Panc1 (cell line): ENCODE results near the gene DNAJC24. TPM values are rescaled to one million over a fixed set of nuclear protein-coding genes. Genes with fewer than 3 reads are reported as not detected.

Experiments used
- ATAC-seq: fragments of 200-7000 bp; cut with Tn5 transposase; 2 replicates; pipeline ENCODE4 v1.9.1; 2020; ENCODE audit warnings: mild to moderate bottlenecking, moderate library complexity
- BruUV-seq: library from RNA; stranded (reverse); fragments of 400-500 nt; replicated peaks from 2 replicates; lab custom pipeline; 2021; lab: Mats Ljungman, UMichigan
- CTCF ChIA-PET: fragments of 300-600 bp; sonication (Branson Sonifier 250); formaldehyde crosslinking; loops from one replicate; lab custom pipeline; 2022; ENCODE audit warnings: antibody characterized with exemption; lab: Charles Lee
- POLR2A ChIA-PET: fragments of 300-600 bp; sonication (Branson Sonifier 250); formaldehyde crosslinking; loops from one replicate; lab custom pipeline; 2022; ENCODE audit warnings: antibody characterized with exemption; lab: Charles Lee
- DNase-seq: peaks from one replicate; pipeline ENCODE4 v3.0.0-alpha.2; 2010; ENCODE audit warnings: low read depth, low spot score
- H3K27ac ChIP-seq: 2 replicates; pipeline ENCODE4 v1.5.1; 2011; ENCODE audit warnings: mild to moderate bottlenecking, low read length, inconsistent platforms
- H3K27me3 ChIP-seq: fragments of 200-500 bp; sonication (Bioruptor generic); 2 replicates; pipeline ENCODE4 v1.6.0; 2014; ENCODE audit warnings: low read length, inconsistent platforms; ENCODE audit not compliant: control insufficient read depth, insufficient read depth
- H3K36me3 ChIP-seq: fragments of 200-500 bp; sonication (Bioruptor generic); 2 replicates; pipeline ENCODE4 v1.5.1; 2014; ENCODE audit warnings: inconsistent platforms, mild to moderate bottlenecking, low read length, moderate library complexity; ENCODE audit not compliant: control insufficient read depth, insufficient read depth
- H3K4me1 ChIP-seq: 2 replicates; pipeline ENCODE4 v1.5.1; 2011; ENCODE audit warnings: inconsistent platforms, mild to moderate bottlenecking, low read length, moderate library complexity; ENCODE audit not compliant: control insufficient read depth, insufficient read depth
- H3K4me3 ChIP-seq, 2 experiments: 2 replicates each; pipeline ENCODE4 v1.5.1; 2011 to 2012; ENCODE audit warnings: low read depth in 2 of 2, low read length in 2 of 2, mild to moderate bottlenecking in 2 of 2, inconsistent platforms in 1 of 2, moderate library complexity in 1 of 2
- H3K9me3 ChIP-seq: fragments of 200-500 bp; sonication (Bioruptor generic); 2 replicates; pipeline ENCODE4 v1.5.1; 2014; ENCODE audit warnings: low read depth, mild to moderate bottlenecking, inconsistent platforms, low read length, moderate library complexity; ENCODE audit not compliant: control insufficient read depth, insufficient read depth
- POLR2AphosphoS5 ChIP-seq: IDR thresholded peaks from 2 replicates; pipeline ENCODE4 v1.6.1; 2012; ENCODE audit warnings: mild to moderate bottlenecking, low read depth, low read length, moderate library complexity
- REST ChIP-seq, 2 experiments: IDR thresholded peaks; 2 replicates each; pipeline ENCODE4 v1.6.1; 2011 to 2012; ENCODE audit warnings: low read depth in 2 of 2, control low read depth in 1 of 2, low read length in 1 of 2, mild to moderate bottlenecking in 1 of 2, moderate library complexity in 1 of 2; ENCODE audit not compliant: insufficient read depth in 1 of 2
- SIN3A ChIP-seq: IDR thresholded peaks from 2 replicates; pipeline ENCODE4 v1.6.1; 2012; ENCODE audit warnings: low read depth, mild to moderate bottlenecking, low read length, moderate library complexity, borderline replicate concordance; ENCODE audit not compliant: insufficient read depth
- TCF7L2 ChIP-seq: IDR thresholded peaks from 2 replicates; pipeline ENCODE4 v1.6.1; 2011; ENCODE audit warnings: mild to moderate bottlenecking, low read depth, low read length, inconsistent platforms
- in situ Hi-C: cut with HindIII; loops from 2 replicates; pipeline ENCODE4 v1.10.0; 2016; ENCODE audit warnings: low sequenced_read_pairs, low pct_unique_long_range_greater_than_20kb
- intact Hi-C: fragments of 100-400 bp; cut with micrococcal nuclease; formaldehyde crosslinking; loops from one replicate; pipeline ENCODE4 v1.10.0; 2022; ENCODE audit not compliant: unreplicated experiment
- total RNA-seq: library from RNA; stranded (reverse); gene quantifications from one replicate; pipeline ENCODE4 v1.2.1, GENCODE V29; 2021; ENCODE audit not compliant: unreplicated experiment
- TF ChIP-seq, protein P1 (sequence below): fragments of 450-650 bp; IDR thresholded peaks from 2 replicates; pipeline ENCODE4 v1.5.1; 2017; ENCODE audit warnings: mild to moderate bottlenecking

The DNAJC24 gene
- total RNA-seq, 1 experiment from 2014 or later, result 15.7 TPM

DNA sequence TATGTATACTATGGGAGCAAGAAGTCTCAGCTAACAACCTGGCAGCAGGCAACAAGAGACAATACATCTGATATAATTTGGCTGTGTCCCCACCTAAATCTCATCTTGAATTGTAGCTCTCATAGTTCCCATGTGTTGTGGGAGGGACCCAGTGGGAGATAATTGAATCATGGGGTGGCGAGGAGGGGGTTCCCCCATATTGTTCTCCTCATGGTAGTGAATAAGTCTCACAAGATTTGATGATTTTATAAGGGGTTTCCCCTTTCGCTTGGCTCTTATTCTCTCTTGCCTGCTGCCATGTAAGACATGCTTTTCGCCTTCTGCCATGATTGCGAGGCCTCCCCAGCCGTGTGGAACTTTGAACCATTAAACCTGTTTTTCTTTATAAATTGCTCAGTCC lies 6.2 kb downstream of the DNAJC24 start:
- BruUV-seq, result no TSS peak
- Histone ChIP-seq H3K9me3 (no peaks in the 10 kb centered on the region), H3K4me1 (no peaks in the 10 kb centered on the region), H3K36me3 (no peaks in the 10 kb centered on the region; the same call in 1 of the 2 replicates), H3K27me3 (no peaks in the 10 kb centered on the region), H3K4me3 (no peak overlapping the region), H3K27ac (no peak overlapping the region)
- intact Hi-C loops, result no loop called here
- CTCF ChIA-PET, result no interaction called here
- ATAC-seq, result no peak
- no peak for DNase-seq
- POLR2A ChIA-PET, result no interaction called here
- in situ Hi-C loops, result no loop called here
- TF ChIP-seq SIN3A, result no peak
- TF ChIP-seq TCF7L2, result no peak
- no peak for TF ChIP-seq POLR2AphosphoS5
- TF ChIP-seq, protein P1, sequence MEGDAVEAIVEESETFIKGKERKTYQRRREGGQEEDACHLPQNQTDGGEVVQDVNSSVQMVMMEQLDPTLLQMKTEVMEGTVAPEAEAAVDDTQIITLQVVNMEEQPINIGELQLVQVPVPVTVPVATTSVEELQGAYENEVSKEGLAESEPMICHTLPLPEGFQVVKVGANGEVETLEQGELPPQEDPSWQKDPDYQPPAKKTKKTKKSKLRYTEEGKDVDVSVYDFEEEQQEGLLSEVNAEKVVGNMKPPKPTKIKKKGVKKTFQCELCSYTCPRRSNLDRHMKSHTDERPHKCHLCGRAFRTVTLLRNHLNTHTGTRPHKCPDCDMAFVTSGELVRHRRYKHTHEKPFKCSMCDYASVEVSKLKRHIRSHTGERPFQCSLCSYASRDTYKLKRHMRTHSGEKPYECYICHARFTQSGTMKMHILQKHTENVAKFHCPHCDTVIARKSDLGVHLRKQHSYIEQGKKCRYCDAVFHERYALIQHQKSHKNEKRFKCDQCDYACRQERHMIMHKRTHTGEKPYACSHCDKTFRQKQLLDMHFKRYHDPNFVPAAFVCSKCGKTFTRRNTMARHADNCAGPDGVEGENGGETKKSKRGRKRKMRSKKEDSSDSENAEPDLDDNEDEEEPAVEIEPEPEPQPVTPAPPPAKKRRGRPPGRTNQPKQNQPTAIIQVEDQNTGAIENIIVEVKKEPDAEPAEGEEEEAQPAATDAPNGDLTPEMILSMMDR, result no peak
- TF ChIP-seq REST (IDR thresholded peaks at IDR 0.05; ENCODE audit: insufficient read depth in 1 of 2, low read depth in 2 of 2, low read length in 1 of 2), result no peak

DNA sequence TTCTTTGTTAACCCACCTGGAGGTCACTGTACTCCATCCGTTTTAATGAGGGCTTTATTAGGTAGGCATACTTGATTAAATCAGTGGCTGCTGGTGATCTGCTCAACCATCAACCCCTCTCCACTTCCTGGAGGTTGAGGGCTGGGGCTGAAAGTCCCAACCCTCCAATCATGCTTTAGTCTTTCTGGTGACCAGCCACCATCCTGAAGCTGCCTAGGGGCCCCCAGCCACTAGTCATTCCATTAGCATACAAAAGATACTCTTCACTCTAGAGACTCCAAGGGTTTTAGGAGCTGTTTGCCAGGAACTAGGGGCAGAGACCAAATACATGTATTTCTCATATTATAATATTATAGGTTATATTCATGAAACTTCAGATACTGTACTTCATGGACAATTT lies 13.5 kb downstream of the DNAJC24 start:
- ChIA-PET POLR2A (no interaction called here), CTCF (no interaction called here)
- intact Hi-C loops (no loop called here), in situ Hi-C loops (no loop called here)
- H3K9me3 ChIP-seq, result no peaks in the 10 kb centered on the region
- BruUV-seq, result no TSS peak
- H3K27ac ChIP-seq, result no peak overlapping the region
- no peaks in the 10 kb centered on the region for H3K36me3 ChIP-seq
- no peak overlapping the region for H3K4me3 ChIP-seq
- H3K4me1 ChIP-seq, result no peaks in the 10 kb centered on the region
- no peaks in the 10 kb centered on the region for H3K27me3 ChIP-seq
- no peak for ATAC-seq
- TF ChIP-seq TCF7L2 (no peak), REST (IDR thresholded peaks at IDR 0.05; ENCODE audit: insufficient read depth in 1 of 2, low read depth in 2 of 2, low read length in 1 of 2) (no peak), SIN3A (no peak)
- TF ChIP-seq, protein P1, result no peak
- no peak for DNase-seq
